ENCODE data around the gene RAPSN. TPM values are rescaled to one million over a fixed set of nuclear protein-coding genes. Genes with fewer than 3 reads are reported as not detected.

The RAPSN gene
- total and polyA plus RNA-seq, 2 donors (not counting 1 experiment from before 2014, with no cell fraction given), result 0.25 to 1.0 TPM

GRCh38 chr11:47496808-47497207 lies 47.9 kb upstream of the RAPSN start:
- Histone ChIP-seq H3K27ac (ENCODE audit: low read length in 2 of 2) (no peak overlapping the region), H3K9ac (ENCODE audit: low read length) (no peak overlapping the region), H4K20me1 (ENCODE audit: control insufficient read depth, insufficient read depth, low read length, poor library complexity, severe bottlenecking) (peaks cover 79% of the 10 kb centered on the region), H3K4me2 (replicated peaks; ENCODE audit: low read depth, low read length, poor library complexity, severe bottlenecking) (no peak overlapping the region), H3K27me3 (replicated peaks in 1 of 4; ENCODE audit: control extremely low read depth in 1 of 4, control insufficient read depth in 3 of 4, insufficient read depth in 4 of 4, low read length in 3 of 4) (no peaks in the 10 kb centered on the region), H3K79me2 (ENCODE audit: control insufficient read depth, insufficient read depth, low read length) (peaks cover 100% of the 10 kb centered on the region), H3K9me3 (ENCODE audit: control extremely low read depth in 1 of 3, control insufficient read depth in 2 of 3, insufficient read depth in 1 of 3, low read length in 2 of 3) (no peaks in the 10 kb centered on the region), H3K4me3 (ENCODE audit: control extremely low read depth in 1 of 5, extremely low read depth in 1 of 5, insufficient read depth in 1 of 5, low read depth in 2 of 5, low read length in 4 of 5) (no peak overlapping the region), H2AFZ (ENCODE audit: insufficient read depth, low read depth, low read length, poor library complexity, severe bottlenecking) (no peak overlapping the region), H3K36me3 (replicated peaks in 1 of 2; ENCODE audit: control extremely low read depth in 1 of 2, control insufficient read depth in 1 of 2, extremely low read depth in 1 of 2, insufficient read depth in 2 of 2, low read length in 1 of 2) (peaks cover 19 to 35% of the 10 kb centered on the region in 2 experiments), H3K4me1 (ENCODE audit: control insufficient read depth in 2 of 2, insufficient read depth in 2 of 2, low read length in 2 of 2) (peaks cover 21 to 22% of the 10 kb centered on the region in 2 donors)
- CTCF ChIA-PET, result interaction anchor here (1.6 kb wide), 1 partner anchor 27 kb away, joined by 3 read pairs; no protein-coding TSS in a partner anchor
- TF ChIP-seq CTCF (IDR thresholded peaks at IDR 0.05), result no peak
- no peak for TF ChIP-seq EZH2 (IDR thresholded peaks at IDR 0.05; ENCODE audit: borderline replicate concordance, insufficient read depth, low read depth, low read length, poor library complexity, severe bottlenecking)
- Mint-ChIP-seq H3K27ac (no peak overlapping the region), H3K9me3 (ENCODE audit: insufficient read depth) (no peaks in the 10 kb centered on the region), H3K4me1 (peaks cover 40% of the 10 kb centered on the region), H3K4me3 (no peak overlapping the region), H3K27me3 (no peaks in the 10 kb centered on the region)
- intact Hi-C loops (cut with micrococcal nuclease), result no loop called here
- POLR2A ChIA-PET, result no interaction called here
- ATAC-seq (ENCODE audit: low read depth) (no peak), DNase-seq (no peak)

GRCh38 chr11:47495856-47496217 lies 46.9 kb upstream of the RAPSN start:
- POLR2A ChIA-PET, result no interaction called here
- CTCF ChIA-PET, result interaction anchor here (0.6 kb wide), 1 partner anchor 37 kb away, joined by 3 read pairs; no protein-coding TSS in a partner anchor
- no CpG with 5 or more reads among the region's 1 CpG for WGBS (ENCODE audit: insufficient coverage)

More at GRCh38 chr11:47495856-47496217, 46.9 kb upstream of the RAPSN start:
- H3K4me1 Mint-ChIP-seq, result peaks cover 35% of the 10 kb centered on the region
- H3K27ac Mint-ChIP-seq, result no peak overlapping the region
- H3K4me1 ChIP-seq (ENCODE audit: control insufficient read depth in 2 of 2, insufficient read depth in 2 of 2, low read length in 2 of 2), result peaks cover 21 to 22% of the 10 kb centered on the region in 2 donors
- no peak overlapping the region for H3K4me3 ChIP-seq (ENCODE audit: control extremely low read depth in 1 of 5, extremely low read depth in 1 of 5, insufficient read depth in 1 of 5, low read depth in 2 of 5, low read length in 4 of 5)
- H3K79me2 ChIP-seq (ENCODE audit: control insufficient read depth, insufficient read depth, low read length), result peaks cover 99% of the 10 kb centered on the region
- no peak overlapping the region for H3K4me2 ChIP-seq (replicated peaks; ENCODE audit: low read depth, low read length, poor library complexity, severe bottlenecking)
- no peaks in the 10 kb centered on the region for H3K27me3 Mint-ChIP-seq
- H3K4me3 Mint-ChIP-seq, result no peak overlapping the region
- peaks cover 72% of the 10 kb centered on the region for H4K20me1 ChIP-seq (ENCODE audit: control insufficient read depth, insufficient read depth, low read length, poor library complexity, severe bottlenecking)
- H2AFZ ChIP-seq (ENCODE audit: insufficient read depth, low read depth, low read length, poor library complexity, severe bottlenecking), result no peak overlapping the region
- ATAC-seq (ENCODE audit: low read depth), result no peak
- intact Hi-C loops (cut with micrococcal nuclease), result no loop called here
- H3K27me3 ChIP-seq (replicated peaks in 1 of 4; ENCODE audit: control extremely low read depth in 1 of 4, control insufficient read depth in 3 of 4, insufficient read depth in 4 of 4, low read length in 3 of 4), result no peaks in the 10 kb centered on the region
- no peak for DNase-seq
- no peak overlapping the region for H3K27ac ChIP-seq (ENCODE audit: low read length in 2 of 2)
- H3K9me3 ChIP-seq (ENCODE audit: control extremely low read depth in 1 of 3, control insufficient read depth in 2 of 3, insufficient read depth in 1 of 3, low read length in 2 of 3), result no peaks in the 10 kb centered on the region
- no peak overlapping the region for H3K9ac ChIP-seq (ENCODE audit: low read length)
- H3K36me3 ChIP-seq (replicated peaks in 1 of 2; ENCODE audit: control extremely low read depth in 1 of 2, control insufficient read depth in 1 of 2, extremely low read depth in 1 of 2, insufficient read depth in 2 of 2, low read length in 1 of 2), result peaks cover 16 to 35% of the 10 kb centered on the region in 2 experiments
- TF ChIP-seq CTCF (IDR thresholded peaks at IDR 0.05) (no peak), EZH2 (IDR thresholded peaks at IDR 0.05; ENCODE audit: borderline replicate concordance, insufficient read depth, low read depth, low read length, poor library complexity, severe bottlenecking) (no peak)
- no peaks in the 10 kb centered on the region for H3K9me3 Mint-ChIP-seq (ENCODE audit: insufficient read depth)
